GM12801 (cell line): ENCODE results near the gene IL1A.

Experiments used
- CTCF ChIP-seq: IDR thresholded peaks from one replicate; pipeline ENCODE4 v1.5.1; 2011; ENCODE audit warnings: control low read depth; ENCODE audit not compliant: insufficient read length; ENCODE audit errors: extremely low read depth

The IL1A gene

GRCh38 chr2:112829961-112830681 lies 45.8 kb upstream of the IL1A start:
- TF ChIP-seq CTCF, result no peak

- no peak for TF ChIP-seq CTCF
Measured at GRCh38 chr2:112829101-112829960, 45.0 kb upstream of the IL1A start.

GRCh38 chr2:112828251-112828691 lies 44.0 kb upstream of the IL1A start:
- TF ChIP-seq CTCF, result no peak

GRCh38 chr2:112827604-112828185 lies 43.4 kb upstream of the IL1A start:
- TF ChIP-seq CTCF, result no peak

GRCh38 chr2:112827009-112827408 lies 42.7 kb upstream of the IL1A start:
- TF ChIP-seq CTCF, result no peak

GRCh38 chr2:112825706-112826105 lies 41.4 kb upstream of the IL1A start:
- no peak for TF ChIP-seq CTCF

- TF ChIP-seq CTCF, result no peak
Measured at GRCh38 chr2:112824694-112825085, 40.4 kb upstream of the IL1A start.
